Neutrophil (primary cell): Measurements from ENCODE around the gene PIK3R2.

ENCODE experiments used
- H3K27ac ChIP-seq: fragments of 200-600 bp; sonication (generic); 2 replicates; pipeline ENCODE4 v1.5.1; 2016; ENCODE audit warnings: mild to moderate bottlenecking, moderate library complexity
- H3K27me3 ChIP-seq: fragments of 200-600 bp; sonication (generic); 2 replicates; pipeline ENCODE4 v1.6.0; 2016; ENCODE audit warnings: mild to moderate bottlenecking
- H3K36me3 ChIP-seq: fragments of 200-600 bp; sonication (generic); 2 replicates; pipeline ENCODE4 v1.5.1; 2017
- H3K4me1 ChIP-seq, 2 experiments: fragments of 200-600 bp in 1 of 2; sonication (generic) in 1 of 2; 1 replicate in 1 of 2; 2 replicates in 1 of 2; pipeline versions ENCODE4 v1.5.1 to v1.6.1; 2013 to 2016; ENCODE audit warnings: low read depth in 1 of 2, low read length in 1 of 2, mild to moderate bottlenecking in 1 of 2, moderate library complexity in 1 of 2; ENCODE audit not compliant: control insufficient read depth in 1 of 2, insufficient read depth in 1 of 2
- H3K4me3 ChIP-seq, 2 experiments: fragments of 200-600 bp in 1 of 2; sonication (generic) in 1 of 2; 1 replicate in 1 of 2; 2 replicates in 1 of 2; pipeline ENCODE4 v1.5.1; 2013 to 2016; ENCODE audit warnings: low read depth in 1 of 2, low read length in 1 of 2, mild to moderate bottlenecking in 1 of 2, moderate library complexity in 1 of 2
- H3K9me3 ChIP-seq: fragments of 200-600 bp; sonication (generic); 2 replicates; pipeline ENCODE4 v1.5.1; 2016
- CTCF ChIP-seq: fragments of 200-600 bp; sonication (generic); IDR thresholded peaks from 2 replicates; pipeline ENCODE4 v1.5.1; 2016; ENCODE audit warnings: antibody characterized with exemption

PIK3R2 gene

GRCh38 chr19:18143902-18144301 is 9.1 kb upstream of the PIK3R2 start:
- Histone ChIP-seq H3K9me3 (peaks cover 9% of the 10 kb centered on the region), H3K4me3 (no peak overlapping the region), H3K27ac (no peak overlapping the region), H3K36me3 (peaks cover 98% of the 10 kb centered on the region), H3K4me1 (no peaks in the 10 kb centered on the region), H3K27me3 (no peaks in the 10 kb centered on the region)
- TF ChIP-seq CTCF = no peak

- Histone ChIP-seq H3K27ac (no peak overlapping the region), H3K4me3 (no peak overlapping the region), H3K9me3 (peaks cover 9% of the 10 kb centered on the region), H3K36me3 (peaks cover 98% of the 10 kb centered on the region), H3K27me3 (no peaks in the 10 kb centered on the region), H3K4me1 (no peaks in the 10 kb centered on the region)
- TF ChIP-seq CTCF = no peak
These were observed 8.6 kb upstream of the PIK3R2 start for GRCh38 chr19:18144361-18144760.

GRCh38 chr19:18144906-18145305 is 8.1 kb upstream of the PIK3R2 start:
- TF ChIP-seq CTCF = no peak
- H3K4me1 ChIP-seq = no peaks in the 10 kb centered on the region
- no peaks in the 10 kb centered on the region for H3K27me3 ChIP-seq
- peaks cover 100% of the 10 kb centered on the region for H3K36me3 ChIP-seq
- H3K9me3 ChIP-seq = peaks cover 9% of the 10 kb centered on the region
- H3K27ac ChIP-seq = no peak overlapping the region
- H3K4me3 ChIP-seq = no peak overlapping the region

GRCh38 chr19:18145391-18145999 is 7.5 kb upstream of the PIK3R2 start:
- H3K36me3 ChIP-seq = peaks cover 100% of the 10 kb centered on the region
- TF ChIP-seq CTCF = no peak
- H3K9me3 ChIP-seq = peaks cover 9% of the 10 kb centered on the region
- H3K27ac ChIP-seq = no peak overlapping the region
- no peaks in the 10 kb centered on the region for H3K4me1 ChIP-seq
- no peak overlapping the region for H3K4me3 ChIP-seq
- no peaks in the 10 kb centered on the region for H3K27me3 ChIP-seq

GRCh38 chr19:18147396-18147795 is 5.6 kb upstream of the PIK3R2 start:
- Histone ChIP-seq H3K36me3 (peaks cover 91% of the 10 kb centered on the region), H3K27ac (no peak overlapping the region)
- TF ChIP-seq CTCF = no peak

More at GRCh38 chr19:18147396-18147795, 5.6 kb upstream of the PIK3R2 start:
- Histone ChIP-seq H3K4me3 (no peak overlapping the region), H3K27me3 (no peaks in the 10 kb centered on the region), H3K9me3 (peaks cover 9% of the 10 kb centered on the region), H3K4me1 (peaks cover 11% of the 10 kb centered on the region in 2 experiments)
